Activated naive CD8-positive, alpha-beta T cell treated with anti-CD3 and anti-CD28 coated beads, Interleukin-2, amount 50 U/mL, for 24 hours (primary cell): ENCODE measurements around the gene ITPKA.

Source experiments
- ATAC-seq: fragments of 150-1000 bp; cut with Tn5 transposase; one replicate; pipeline ENCODE4 v1.10.0; 2021
- DNase-seq: peaks from one replicate; pipeline ENCODE4 v3.0.0; 2021
- H3K27ac Mint-ChIP-seq: one replicate; pipeline ENCODE4 v1.8.0; 2021; ENCODE audit warnings: mild to moderate bottlenecking, mixed read lengths
- H3K27me3 Mint-ChIP-seq: one replicate; pipeline ENCODE4 v1.8.0; 2021; ENCODE audit warnings: mixed read lengths
- H3K36me3 Mint-ChIP-seq: one replicate; pipeline ENCODE4 v1.8.0; 2021; ENCODE audit warnings: low read depth, mixed read lengths
- H3K4me1 Mint-ChIP-seq: one replicate; pipeline ENCODE4 v1.8.0; 2021; ENCODE audit warnings: mixed read lengths
- H3K4me3 Mint-ChIP-seq: one replicate; pipeline ENCODE4 v1.8.0; 2021; ENCODE audit warnings: mild to moderate bottlenecking, moderate library complexity, mixed read lengths
- H3K9me3 Mint-ChIP-seq: one replicate; pipeline ENCODE4 v1.8.0; 2021; ENCODE audit warnings: mixed read lengths

Gene ITPKA

GRCh38 chr15:41512512-41512939, 18.9 kb downstream of the ITPKA start:
- Mint-ChIP-seq H3K27me3 (peaks cover 28% of the 10 kb centered on the region), H3K9me3 (no peaks in the 10 kb centered on the region), H3K36me3 (peaks cover 4% of the 10 kb centered on the region), H3K4me1 (peaks cover 24% of the 10 kb centered on the region), H3K27ac (no peak overlapping the region), H3K4me3 (peak overlapping the region; percentile 58)
- ATAC-seq (no peak), DNase-seq (no peak)

- H3K9me3 Mint-ChIP-seq = no peaks in the 10 kb centered on the region
- H3K4me3 Mint-ChIP-seq = peak overlapping the region; percentile 58
- H3K27me3 Mint-ChIP-seq = peaks cover 28% of the 10 kb centered on the region
- no peak overlapping the region for H3K27ac Mint-ChIP-seq
- H3K36me3 Mint-ChIP-seq = peaks cover 7% of the 10 kb centered on the region
- peak; percentile 18 for ATAC-seq
- no peak for DNase-seq
- H3K4me1 Mint-ChIP-seq = peaks cover 24% of the 10 kb centered on the region
These were observed 19.3 kb downstream of the ITPKA start for GRCh38 chr15:41512940-41513505.

GRCh38 chr15:41513506-41514227, 20.0 kb downstream of the ITPKA start, which contains the start of gene LTK:
TSS of gene LTK (minus strand) at chr15:41513827. CDS start at chr15:41513709, 118 bp downstream.
- Mint-ChIP-seq H3K36me3 (peaks cover 7% of the 10 kb centered on the region), H3K4me3 (peak within 1 kb of the TSS; percentile 58), H3K27me3 (peaks cover 28% of the 10 kb centered on the region), H3K4me1 (peaks cover 24% of the 10 kb centered on the region), H3K27ac (no peak within 1 kb of the TSS), H3K9me3 (no peaks in the 10 kb centered on the region)
- ATAC-seq = peak; percentile 35
- DNase-seq = no peak

GRCh38 chr15:41517895-41518449, 24.3 kb downstream of the ITPKA start:
- no peak overlapping the region for H3K27ac Mint-ChIP-seq
- peaks cover 14% of the 10 kb centered on the region for H3K4me1 Mint-ChIP-seq
- no peaks in the 10 kb centered on the region for H3K9me3 Mint-ChIP-seq
- DNase-seq (no peak), ATAC-seq (no peak)
- H3K27me3 Mint-ChIP-seq = peaks cover 8% of the 10 kb centered on the region
- no peak overlapping the region for H3K4me3 Mint-ChIP-seq
- peaks cover 17% of the 10 kb centered on the region for H3K36me3 Mint-ChIP-seq

- Mint-ChIP-seq H3K9me3 (no peaks in the 10 kb centered on the region), H3K27ac (no peak overlapping the region)
These were observed 27.0 kb downstream of the ITPKA start for GRCh38 chr15:41520636-41521035.

GRCh38 chr15:41521614-41522013, 27.9 kb downstream of the ITPKA start:
- peaks cover 17% of the 10 kb centered on the region for H3K36me3 Mint-ChIP-seq
- no peak overlapping the region for H3K27ac Mint-ChIP-seq
- no peak overlapping the region for H3K4me3 Mint-ChIP-seq
- no peaks in the 10 kb centered on the region for H3K9me3 Mint-ChIP-seq
- H3K27me3 Mint-ChIP-seq = no peaks in the 10 kb centered on the region
- no peak for DNase-seq
- no peak for ATAC-seq
- H3K4me1 Mint-ChIP-seq = no peaks in the 10 kb centered on the region

More at GRCh38 chr15:41520636-41521035, 27.0 kb downstream of the ITPKA start:
- Mint-ChIP-seq H3K27me3 (no peaks in the 10 kb centered on the region), H3K4me3 (no peak overlapping the region), H3K4me1 (no peaks in the 10 kb centered on the region), H3K36me3 (peaks cover 17% of the 10 kb centered on the region)
- no peak for ATAC-seq
- no peak for DNase-seq

- peaks cover 19% of the 10 kb centered on the region for H3K36me3 Mint-ChIP-seq
These were observed 29.4 kb downstream of the ITPKA start for GRCh38 chr15:41523097-41523496.

GRCh38 chr15:41530363-41530956, 36.8 kb downstream of the ITPKA start:
- no peak overlapping the region for H3K27ac Mint-ChIP-seq
- no peaks in the 10 kb centered on the region for H3K27me3 Mint-ChIP-seq
- ATAC-seq (no peak), DNase-seq (no peak)
- no peaks in the 10 kb centered on the region for H3K9me3 Mint-ChIP-seq
- peaks cover 40% of the 10 kb centered on the region for H3K36me3 Mint-ChIP-seq
- H3K4me3 Mint-ChIP-seq = no peak overlapping the region
- H3K4me1 Mint-ChIP-seq = peaks cover 3% of the 10 kb centered on the region

More at GRCh38 chr15:41523097-41523496, 29.4 kb downstream of the ITPKA start:
- H3K27me3 Mint-ChIP-seq = no peaks in the 10 kb centered on the region
- no peak for ATAC-seq
- no peaks in the 10 kb centered on the region for H3K9me3 Mint-ChIP-seq
- H3K27ac Mint-ChIP-seq = no peak overlapping the region
- no peaks in the 10 kb centered on the region for H3K4me1 Mint-ChIP-seq
- no peak overlapping the region for H3K4me3 Mint-ChIP-seq
- no peak for DNase-seq

GRCh38 chr15:41535544-41535943, 41.9 kb downstream of the ITPKA start:
- Mint-ChIP-seq H3K4me1 (peaks cover 6% of the 10 kb centered on the region), H3K9me3 (no peaks in the 10 kb centered on the region), H3K36me3 (peaks cover 34% of the 10 kb centered on the region), H3K27ac (no peak overlapping the region), H3K27me3 (no peaks in the 10 kb centered on the region), H3K4me3 (no peak overlapping the region)
- no peak for ATAC-seq
- DNase-seq = no peak

- peaks cover 30% of the 10 kb centered on the region for H3K36me3 Mint-ChIP-seq
These were observed 43.2 kb downstream of the ITPKA start for GRCh38 chr15:41536866-41537265.

GRCh38 chr15:41543521-41543870, 49.8 kb downstream of the ITPKA start:
- Mint-ChIP-seq H3K4me1 (peaks cover 14% of the 10 kb centered on the region), H3K36me3 (no peaks in the 10 kb centered on the region), H3K9me3 (no peaks in the 10 kb centered on the region), H3K27me3 (no peaks in the 10 kb centered on the region), H3K4me3 (peak overlapping the region; percentile 92), H3K27ac (peak overlapping the region; percentile 89)
- DNase-seq = no peak
- ATAC-seq = peak; percentile 6

More at GRCh38 chr15:41536866-41537265, 43.2 kb downstream of the ITPKA start:
- Mint-ChIP-seq H3K27ac (no peak overlapping the region), H3K9me3 (no peaks in the 10 kb centered on the region), H3K4me1 (peaks cover 4% of the 10 kb centered on the region), H3K27me3 (no peaks in the 10 kb centered on the region), H3K4me3 (no peak overlapping the region)
- DNase-seq (no peak), ATAC-seq (no peak)

- H3K27ac Mint-ChIP-seq = peak overlapping the region; percentile 4
- peak overlapping the region; percentile 92 for H3K4me3 Mint-ChIP-seq
- peaks cover 14% of the 10 kb centered on the region for H3K4me1 Mint-ChIP-seq
- H3K27me3 Mint-ChIP-seq = no peaks in the 10 kb centered on the region
- DNase-seq (peak; percentile 16), ATAC-seq (no peak)
- no peaks in the 10 kb centered on the region for H3K36me3 Mint-ChIP-seq
- H3K9me3 Mint-ChIP-seq = no peaks in the 10 kb centered on the region
These were observed 51.0 kb downstream of the ITPKA start for GRCh38 chr15:41544650-41545015.

GRCh38 chr15:41545218-41545617, 51.5 kb downstream of the ITPKA start:
- Mint-ChIP-seq H3K36me3 (no peaks in the 10 kb centered on the region), H3K27ac (peak overlapping the region; percentile 4), H3K27me3 (no peaks in the 10 kb centered on the region), H3K4me3 (peak overlapping the region; percentile 92), H3K9me3 (no peaks in the 10 kb centered on the region), H3K4me1 (peaks cover 14% of the 10 kb centered on the region)
- no peak for DNase-seq
- ATAC-seq = no peak

- no peaks in the 10 kb centered on the region for H3K27me3 Mint-ChIP-seq
- H3K36me3 Mint-ChIP-seq = no peaks in the 10 kb centered on the region
- H3K9me3 Mint-ChIP-seq = no peaks in the 10 kb centered on the region
- no peak overlapping the region for H3K27ac Mint-ChIP-seq
- H3K4me1 Mint-ChIP-seq = peaks cover 13% of the 10 kb centered on the region
- ATAC-seq (no peak), DNase-seq (no peak)
- no peak overlapping the region for H3K4me3 Mint-ChIP-seq
These were observed 53.4 kb downstream of the ITPKA start for GRCh38 chr15:41546851-41547786.
